GM12864 (cell line): Measurements from ENCODE around the gene LRSAM1.

Experiments
- DNase-seq: peaks from one replicate; pipeline ENCODE4 v3.0.0-alpha.2; 2011; ENCODE audit warnings: low read depth
- H3K4me3 ChIP-seq: 2 replicates; pipeline ENCODE4 v1.5.1; 2011; ENCODE audit warnings: mild to moderate bottlenecking, low read depth, low read length, control low read depth
- CTCF ChIP-seq: IDR thresholded peaks from 2 replicates; pipeline ENCODE4 v1.5.1; 2011; ENCODE audit warnings: low read depth, mild to moderate bottlenecking, moderate library complexity, low read length, control low read depth, inconsistent platforms; ENCODE audit errors: missing control alignments

The LRSAM1 gene

GRCh38 chr9:127407492-127407843, 43.8 kb upstream of the LRSAM1 start:
- no peak overlapping the region for H3K4me3 ChIP-seq
- no peak for DNase-seq
- TF ChIP-seq CTCF = no peak

GRCh38 chr9:127411122-127411521, 40.2 kb upstream of the LRSAM1 start:
- no peak overlapping the region for H3K4me3 ChIP-seq
- DNase-seq = no peak
- no peak for TF ChIP-seq CTCF

- H3K4me3 ChIP-seq = no peak overlapping the region
- TF ChIP-seq CTCF = no peak
- DNase-seq = no peak
Observed at GRCh38 chr9:127415141-127415540, 36.2 kb upstream of the LRSAM1 start.

GRCh38 chr9:127415657-127416056, 35.7 kb upstream of the LRSAM1 start:
- no peak overlapping the region for H3K4me3 ChIP-seq
- no peak for DNase-seq
- no peak for TF ChIP-seq CTCF

- TF ChIP-seq CTCF = no peak
- DNase-seq = no peak
- H3K4me3 ChIP-seq = no peak overlapping the region
Observed at GRCh38 chr9:127417131-127418036, 33.9 kb upstream of the LRSAM1 start.

- peak; percentile 69 for TF ChIP-seq CTCF
- H3K4me3 ChIP-seq = no peak overlapping the region
- DNase-seq = no peak
Observed at GRCh38 chr9:127418037-127418471, 33.3 kb upstream of the LRSAM1 start.

- DNase-seq = no peak
- TF ChIP-seq CTCF = no peak
- H3K4me3 ChIP-seq = peak overlapping the region; percentile 58
Observed at GRCh38 chr9:127419348-127419747, 32.0 kb upstream of the LRSAM1 start.
